ENCODE results near the gene PCCA.

DNA sequence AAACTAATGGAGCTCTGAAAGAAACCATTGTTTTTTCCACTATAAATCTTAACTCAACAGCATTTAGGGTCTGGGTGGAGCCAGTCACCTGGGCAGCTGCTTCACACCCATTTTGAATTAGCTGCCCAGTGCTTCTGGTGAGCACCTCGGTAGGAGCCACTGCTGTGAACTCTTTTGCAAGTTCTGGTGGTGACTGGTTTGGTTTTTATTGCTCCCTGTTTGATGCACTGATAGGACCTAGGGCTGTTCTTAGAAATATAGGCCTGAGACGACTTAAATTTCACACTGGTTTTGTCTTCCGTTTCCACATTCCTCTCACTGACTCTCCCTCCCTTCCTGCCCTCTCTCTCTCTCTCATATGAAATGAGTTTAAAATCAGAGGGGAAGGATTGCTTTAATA, 395.8 kb downstream of the PCCA start:
- TF ChIP-seq EZH2 (IDR thresholded peaks at IDR 0.05; ENCODE audit: borderline replicate concordance, low read depth, low read length, severe bottlenecking) (no peak), CTCF (IDR thresholded peaks at IDR 0.05; ENCODE audit: borderline replicate concordance, extremely low read depth, low read length, poor library complexity, severe bottlenecking) (no peak)

All from DND-41 (cell line).